Measurements from ENCODE around the gene LARGE1. TPM values are rescaled to one million over a fixed set of nuclear protein-coding genes. Genes with fewer than 3 reads are reported as not detected.

The LARGE1 gene
- total RNA-seq, 1 experiment from 2014 or later, result 2.5 TPM

GRCh38 chr22:33888821-33889220, 31.5 kb downstream of the LARGE1 start:
- POLR2A ChIA-PET, result no interaction called here
- TF ChIP-seq TCF7L2 (IDR thresholded peaks at IDR 0.05; ENCODE audit: low read depth, low read length) (no peak), SIN3A (IDR thresholded peaks at IDR 0.05; ENCODE audit: borderline replicate concordance, insufficient read depth, low read depth, low read length) (no peak), POLR2AphosphoS5 (IDR thresholded peaks at IDR 0.05; ENCODE audit: low read depth, low read length) (no peak)
- TF ChIP-seq, protein P1, sequence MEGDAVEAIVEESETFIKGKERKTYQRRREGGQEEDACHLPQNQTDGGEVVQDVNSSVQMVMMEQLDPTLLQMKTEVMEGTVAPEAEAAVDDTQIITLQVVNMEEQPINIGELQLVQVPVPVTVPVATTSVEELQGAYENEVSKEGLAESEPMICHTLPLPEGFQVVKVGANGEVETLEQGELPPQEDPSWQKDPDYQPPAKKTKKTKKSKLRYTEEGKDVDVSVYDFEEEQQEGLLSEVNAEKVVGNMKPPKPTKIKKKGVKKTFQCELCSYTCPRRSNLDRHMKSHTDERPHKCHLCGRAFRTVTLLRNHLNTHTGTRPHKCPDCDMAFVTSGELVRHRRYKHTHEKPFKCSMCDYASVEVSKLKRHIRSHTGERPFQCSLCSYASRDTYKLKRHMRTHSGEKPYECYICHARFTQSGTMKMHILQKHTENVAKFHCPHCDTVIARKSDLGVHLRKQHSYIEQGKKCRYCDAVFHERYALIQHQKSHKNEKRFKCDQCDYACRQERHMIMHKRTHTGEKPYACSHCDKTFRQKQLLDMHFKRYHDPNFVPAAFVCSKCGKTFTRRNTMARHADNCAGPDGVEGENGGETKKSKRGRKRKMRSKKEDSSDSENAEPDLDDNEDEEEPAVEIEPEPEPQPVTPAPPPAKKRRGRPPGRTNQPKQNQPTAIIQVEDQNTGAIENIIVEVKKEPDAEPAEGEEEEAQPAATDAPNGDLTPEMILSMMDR (IDR thresholded peaks at IDR 0.05), result no peak
- TF ChIP-seq, protein P2, sequence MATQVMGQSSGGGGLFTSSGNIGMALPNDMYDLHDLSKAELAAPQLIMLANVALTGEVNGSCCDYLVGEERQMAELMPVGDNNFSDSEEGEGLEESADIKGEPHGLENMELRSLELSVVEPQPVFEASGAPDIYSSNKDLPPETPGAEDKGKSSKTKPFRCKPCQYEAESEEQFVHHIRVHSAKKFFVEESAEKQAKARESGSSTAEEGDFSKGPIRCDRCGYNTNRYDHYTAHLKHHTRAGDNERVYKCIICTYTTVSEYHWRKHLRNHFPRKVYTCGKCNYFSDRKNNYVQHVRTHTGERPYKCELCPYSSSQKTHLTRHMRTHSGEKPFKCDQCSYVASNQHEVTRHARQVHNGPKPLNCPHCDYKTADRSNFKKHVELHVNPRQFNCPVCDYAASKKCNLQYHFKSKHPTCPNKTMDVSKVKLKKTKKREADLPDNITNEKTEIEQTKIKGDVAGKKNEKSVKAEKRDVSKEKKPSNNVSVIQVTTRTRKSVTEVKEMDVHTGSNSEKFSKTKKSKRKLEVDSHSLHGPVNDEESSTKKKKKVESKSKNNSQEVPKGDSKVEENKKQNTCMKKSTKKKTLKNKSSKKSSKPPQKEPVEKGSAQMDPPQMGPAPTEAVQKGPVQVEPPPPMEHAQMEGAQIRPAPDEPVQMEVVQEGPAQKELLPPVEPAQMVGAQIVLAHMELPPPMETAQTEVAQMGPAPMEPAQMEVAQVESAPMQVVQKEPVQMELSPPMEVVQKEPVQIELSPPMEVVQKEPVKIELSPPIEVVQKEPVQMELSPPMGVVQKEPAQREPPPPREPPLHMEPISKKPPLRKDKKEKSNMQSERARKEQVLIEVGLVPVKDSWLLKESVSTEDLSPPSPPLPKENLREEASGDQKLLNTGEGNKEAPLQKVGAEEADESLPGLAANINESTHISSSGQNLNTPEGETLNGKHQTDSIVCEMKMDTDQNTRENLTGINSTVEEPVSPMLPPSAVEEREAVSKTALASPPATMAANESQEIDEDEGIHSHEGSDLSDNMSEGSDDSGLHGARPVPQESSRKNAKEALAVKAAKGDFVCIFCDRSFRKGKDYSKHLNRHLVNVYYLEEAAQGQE (IDR thresholded peaks at IDR 0.05; ENCODE audit: insufficient read depth in 1 of 2, low read depth in 2 of 2, low read length in 1 of 2), result no peak
- H3K4me1 ChIP-seq (ENCODE audit: control insufficient read depth, insufficient read depth, low read length), result no peaks in the 10 kb centered on the region
- H3K27me3 ChIP-seq (ENCODE audit: control insufficient read depth, insufficient read depth, low read length), result no peaks in the 10 kb centered on the region
- no peaks in the 10 kb centered on the region for H3K36me3 ChIP-seq (ENCODE audit: control insufficient read depth, insufficient read depth, low read length)
- BruUV-seq (replicated peaks), result no TSS peak
- intact Hi-C loops (cut with micrococcal nuclease; ENCODE audit: unreplicated experiment), result no loop called here
- no peak overlapping the region for H3K4me3 ChIP-seq (ENCODE audit: low read depth in 2 of 2, low read length in 2 of 2)
- CTCF ChIA-PET, result no interaction called here
- no peak overlapping the region for H3K27ac ChIP-seq (ENCODE audit: low read length)
- in situ Hi-C loops (cut with HindIII; ENCODE audit: low pct_unique_long_range_greater_than_20kb, low sequenced_read_pairs), result no loop called here
- ATAC-seq, result no peak
- H3K9me3 ChIP-seq (ENCODE audit: control insufficient read depth, insufficient read depth, low read depth, low read length), result no peaks in the 10 kb centered on the region
- no peak for DNase-seq (ENCODE audit: low read depth, low spot score)

DNA sequence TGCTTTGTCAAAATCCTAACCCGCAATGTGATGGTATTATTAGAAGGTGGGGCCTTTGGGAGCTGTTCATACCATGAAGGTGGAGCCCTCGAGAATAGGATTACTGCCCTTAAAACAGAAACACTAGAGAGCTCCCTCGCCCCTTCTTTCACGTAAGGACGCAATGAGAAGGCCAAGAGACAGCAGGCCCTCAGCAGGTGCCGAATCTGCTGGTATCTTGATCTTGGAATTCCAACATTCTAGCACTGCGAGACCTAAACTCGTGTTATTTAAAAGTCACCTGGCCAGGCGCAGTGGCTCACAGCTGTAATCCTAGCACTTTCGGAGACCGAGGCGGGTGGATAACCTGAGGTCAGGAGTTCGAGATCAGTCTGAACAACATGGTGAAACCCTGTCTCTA, 33.1 kb downstream of the LARGE1 start:
- intact Hi-C loops (cut with micrococcal nuclease; ENCODE audit: unreplicated experiment) (no loop called here), in situ Hi-C loops (cut with HindIII; ENCODE audit: low pct_unique_long_range_greater_than_20kb, low sequenced_read_pairs) (no loop called here)
- Histone ChIP-seq H3K27ac (ENCODE audit: low read length) (no peak overlapping the region), H3K36me3 (ENCODE audit: control insufficient read depth, insufficient read depth, low read length) (no peaks in the 10 kb centered on the region), H3K4me1 (ENCODE audit: control insufficient read depth, insufficient read depth, low read length) (no peaks in the 10 kb centered on the region), H3K27me3 (ENCODE audit: control insufficient read depth, insufficient read depth, low read length) (no peaks in the 10 kb centered on the region), H3K4me3 (ENCODE audit: low read depth in 2 of 2, low read length in 2 of 2) (no peak overlapping the region), H3K9me3 (ENCODE audit: control insufficient read depth, insufficient read depth, low read depth, low read length) (no peaks in the 10 kb centered on the region)
- ChIA-PET CTCF (no interaction called here), POLR2A (no interaction called here)
- TF ChIP-seq TCF7L2 (IDR thresholded peaks at IDR 0.05; ENCODE audit: low read depth, low read length) (no peak), SIN3A (IDR thresholded peaks at IDR 0.05; ENCODE audit: borderline replicate concordance, insufficient read depth, low read depth, low read length) (no peak), POLR2AphosphoS5 (IDR thresholded peaks at IDR 0.05; ENCODE audit: low read depth, low read length) (no peak)
- TF ChIP-seq, protein P2 (IDR thresholded peaks at IDR 0.05; ENCODE audit: insufficient read depth in 1 of 2, low read depth in 2 of 2, low read length in 1 of 2), result no peak
- TF ChIP-seq, protein P1 (IDR thresholded peaks at IDR 0.05), result no peak
- DNase-seq (ENCODE audit: low read depth, low spot score) (no peak), ATAC-seq (no peak)
- no TSS peak for BruUV-seq (replicated peaks)

Measured in Panc1 (cell line).